SK-N-SH treated with all-trans-retinoic acid at 6 μM for 48 hours (cell line): ENCODE results near the gene ADGRG6.

Source experiments
- BACH2 ChIP-seq: fragments of 250-450 bp; sonication (Bioruptor Pico); IDR thresholded peaks from 2 replicates; pipeline ENCODE4 v1.9.0; 2021; ENCODE audit warnings: mild to moderate bottlenecking, borderline replicate concordance
- CSDC2 ChIP-seq: fragments of 250-450 bp; sonication (Bioruptor Pico); IDR thresholded peaks from 2 replicates; pipeline ENCODE4 v1.5.0; 2020; ENCODE audit warnings: mild to moderate bottlenecking, moderate library complexity
- ESRRG ChIP-seq: fragments of 250-450 bp; sonication (Bioruptor Pico); IDR thresholded peaks from 2 replicates; pipeline ENCODE4 v1.6.1; 2021; ENCODE audit warnings: mild to moderate bottlenecking
- GLIS3 ChIP-seq: fragments of 250-450 bp; sonication (Bioruptor Pico); IDR thresholded peaks from 2 replicates; pipeline ENCODE4 v1.5.0; 2020; ENCODE audit warnings: mild to moderate bottlenecking, moderate library complexity
- RARB ChIP-seq: fragments of 250-450 bp; sonication (Bioruptor Pico); IDR thresholded peaks from 2 replicates; pipeline ENCODE4 v1.8.0; 2021; ENCODE audit warnings: mild to moderate bottlenecking, moderate library complexity
- ZC3H10 ChIP-seq: fragments of 250-450 bp; sonication (Bioruptor Pico); IDR thresholded peaks from 2 replicates; pipeline ENCODE4 v1.5.1; 2021; ENCODE audit warnings: mild to moderate bottlenecking, moderate library complexity
- ZFP3 ChIP-seq: fragments of 250-450 bp; sonication (Bioruptor Pico); IDR thresholded peaks from 2 replicates; pipeline ENCODE4 v1.5.0; 2020; ENCODE audit warnings: mild to moderate bottlenecking, moderate library complexity
- ZNF8 ChIP-seq: fragments of 450-650 bp; formaldehyde crosslinking; IDR thresholded peaks from 2 replicates; pipeline ENCODE4 v1.5.0; 2020; ENCODE audit warnings: mild to moderate bottlenecking, moderate library complexity
- TF ChIP-seq, protein P1 (sequence below): fragments of 250-450 bp; sonication (Bioruptor Pico); IDR thresholded peaks from 2 replicates; pipeline ENCODE4 v1.5.1; 2020; ENCODE audit warnings: low read depth, mild to moderate bottlenecking, moderate library complexity
- TF ChIP-seq, protein P2 (sequence below): fragments of 250-450 bp; sonication (Bioruptor Pico); IDR thresholded peaks from 2 replicates; pipeline ENCODE4 v1.5.1; 2021; ENCODE audit warnings: mild to moderate bottlenecking, moderate library complexity

DNA sequence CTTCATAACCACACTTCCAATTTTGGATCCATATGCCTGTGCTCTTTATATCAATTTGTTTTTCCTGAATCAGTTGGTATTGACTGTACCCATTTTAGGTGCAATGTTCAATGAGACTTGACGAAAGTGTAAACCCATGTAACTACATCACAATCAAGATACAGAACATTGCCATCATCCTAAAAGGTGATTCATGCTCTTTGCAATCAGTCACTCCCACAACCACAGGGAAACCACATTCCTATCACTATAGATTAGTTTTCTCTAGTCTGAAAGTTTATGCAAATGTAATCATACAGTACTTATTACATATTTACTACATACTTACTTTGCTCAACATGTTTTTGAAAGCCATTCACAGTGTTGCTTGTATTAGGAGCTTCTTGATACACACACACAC is 167.4 kb downstream of the ADGRG6 start:
- no peak for TF ChIP-seq GLIS3 (CRISPR knock-in tag)
- no peak for TF ChIP-seq RARB (CRISPR knock-in tag)
- no peak for TF ChIP-seq CSDC2
- TF ChIP-seq BACH2 (CRISPR knock-in tag), result no peak
- TF ChIP-seq ESRRG (CRISPR knock-in tag), result no peak
- TF ChIP-seq ZNF8, result no peak
- TF ChIP-seq ZC3H10 (CRISPR knock-in tag), result no peak
- TF ChIP-seq, protein P1, sequence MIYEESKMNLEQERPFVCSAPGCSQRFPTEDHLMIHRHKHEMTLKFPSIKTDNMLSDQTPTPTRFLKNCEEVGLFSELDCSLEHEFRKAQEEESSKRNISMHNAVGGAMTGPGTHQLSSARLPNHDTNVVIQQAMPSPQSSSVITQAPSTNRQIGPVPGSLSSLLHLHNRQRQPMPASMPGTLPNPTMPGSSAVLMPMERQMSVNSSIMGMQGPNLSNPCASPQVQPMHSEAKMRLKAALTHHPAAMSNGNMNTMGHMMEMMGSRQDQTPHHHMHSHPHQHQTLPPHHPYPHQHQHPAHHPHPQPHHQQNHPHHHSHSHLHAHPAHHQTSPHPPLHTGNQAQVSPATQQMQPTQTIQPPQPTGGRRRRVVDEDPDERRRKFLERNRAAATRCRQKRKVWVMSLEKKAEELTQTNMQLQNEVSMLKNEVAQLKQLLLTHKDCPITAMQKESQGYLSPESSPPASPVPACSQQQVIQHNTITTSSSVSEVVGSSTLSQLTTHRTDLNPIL, result no peak
- TF ChIP-seq ZFP3, result no peak
- TF ChIP-seq, protein P2, sequence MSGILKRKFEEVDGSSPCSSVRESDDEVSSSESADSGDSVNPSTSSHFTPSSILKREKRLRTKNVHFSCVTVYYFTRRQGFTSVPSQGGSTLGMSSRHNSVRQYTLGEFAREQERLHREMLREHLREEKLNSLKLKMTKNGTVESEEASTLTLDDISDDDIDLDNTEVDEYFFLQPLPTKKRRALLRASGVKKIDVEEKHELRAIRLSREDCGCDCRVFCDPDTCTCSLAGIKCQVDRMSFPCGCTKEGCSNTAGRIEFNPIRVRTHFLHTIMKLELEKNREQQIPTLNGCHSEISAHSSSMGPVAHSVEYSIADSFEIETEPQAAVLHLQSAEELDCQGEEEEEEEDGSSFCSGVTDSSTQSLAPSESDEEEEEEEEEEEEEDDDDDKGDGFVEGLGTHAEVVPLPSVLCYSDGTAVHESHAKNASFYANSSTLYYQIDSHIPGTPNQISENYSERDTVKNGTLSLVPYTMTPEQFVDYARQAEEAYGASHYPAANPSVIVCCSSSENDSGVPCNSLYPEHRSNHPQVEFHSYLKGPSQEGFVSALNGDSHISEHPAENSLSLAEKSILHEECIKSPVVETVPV (CRISPR knock-in tag), result no peak
